Left lobe of liver (tissue), 2 donors: Measurements from ENCODE around the gene TNIK. TPM values are rescaled to one million over a fixed set of nuclear protein-coding genes. Genes with fewer than 3 reads are reported as not detected.
"Not testable (repeated sequence)": the region's sequence is repeated elsewhere in the genome, so short reads cannot be mapped to it uniquely, and the experiment has no call there.

ENCODE experiments used
- ATAC-seq: fragments of 200-7000 bp; cut with Tn5 transposase; one replicate; pipeline ENCODE4 v1.9.1; 2020; ENCODE audit warnings: mild to moderate bottlenecking, moderate library complexity
- DNase-seq: peaks from one replicate; pipeline ENCODE4 v3.0.0-alpha.2; 2020; ENCODE audit warnings: low spot score
- total RNA-seq: library from RNA; stranded (reverse); gene quantifications from one replicate; pipeline ENCODE4 v1.2.1, GENCODE V29; 2021
- donor health status: DM: no; HTN: no; CAD: no; lungs with moderate emphysema.
- donor health status: DM: no; HTN: yes; CAD: no.

Gene TNIK
- total RNA-seq, 1 donor from 2014 or later, result 4.0 TPM

- ATAC-seq, DNase-seq: not testable (repeated sequence)
Observed at GRCh38 chr3:171366738-171367137, 93.5 kb downstream of the TNIK start.

DNA sequence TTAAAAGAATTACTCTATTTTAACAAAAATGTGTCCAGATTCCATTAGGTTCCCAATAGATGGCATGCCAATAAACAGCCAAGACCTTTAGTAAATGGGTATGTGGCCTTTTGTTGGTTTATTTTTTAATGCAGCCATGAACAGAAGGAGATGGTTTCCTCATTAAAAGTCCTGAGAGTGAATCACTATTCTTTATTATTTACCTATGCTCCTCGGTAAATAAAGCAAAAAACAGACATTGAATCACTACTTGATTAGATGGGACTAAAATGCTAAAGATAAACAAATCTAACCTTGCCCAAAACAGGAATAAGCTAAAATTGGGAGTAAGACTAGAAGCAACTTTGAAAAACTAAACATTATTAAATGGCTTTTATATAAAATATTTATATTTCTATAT, 94.2 kb downstream of the TNIK start:
- ATAC-seq (no peak), DNase-seq (no peak)

GRCh38 chr3:171365489-171365888, 94.7 kb downstream of the TNIK start:
- no peak for DNase-seq
- ATAC-seq, result no peak

DNA sequence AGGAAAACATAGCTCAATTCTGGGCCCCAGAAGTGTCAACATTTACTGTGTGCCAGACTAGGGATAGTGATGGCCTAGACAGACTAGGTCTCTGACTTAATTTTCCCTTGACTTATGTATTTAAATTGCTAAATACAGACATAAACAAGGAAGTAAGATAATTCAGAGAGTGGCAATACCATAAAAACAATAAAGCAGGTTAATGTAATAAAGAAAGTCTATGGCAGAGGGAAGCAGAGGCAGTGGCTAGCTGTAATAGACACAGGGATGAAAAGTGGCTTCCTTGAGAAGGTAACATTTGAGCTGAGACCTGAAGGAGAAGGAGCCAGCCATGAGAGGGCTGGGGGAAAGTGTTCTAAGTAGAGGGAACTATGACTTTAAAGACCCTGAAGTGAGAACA, 95.7 kb downstream of the TNIK start:
- no peak for DNase-seq
- no peak for ATAC-seq

DNA sequence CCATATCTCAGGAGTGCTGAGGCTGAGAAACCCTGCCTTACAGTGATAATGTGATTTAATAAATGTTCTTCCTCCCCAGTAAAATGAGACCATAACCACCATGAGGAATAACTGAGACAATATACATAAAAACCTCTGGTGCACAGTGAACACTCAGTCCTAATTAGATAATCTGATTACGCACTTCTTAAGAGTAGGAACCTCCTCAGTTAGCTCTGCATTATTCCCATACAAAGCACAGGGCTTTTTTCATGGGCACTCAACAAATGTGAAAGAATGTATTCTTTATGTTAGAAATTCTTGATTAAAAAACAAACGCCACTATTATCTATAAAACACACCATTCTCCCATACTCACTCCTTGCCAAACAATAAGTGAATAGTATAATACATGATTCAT, 97.0 kb downstream of the TNIK start:
- no peak for DNase-seq
- ATAC-seq, result no peak

DNA sequence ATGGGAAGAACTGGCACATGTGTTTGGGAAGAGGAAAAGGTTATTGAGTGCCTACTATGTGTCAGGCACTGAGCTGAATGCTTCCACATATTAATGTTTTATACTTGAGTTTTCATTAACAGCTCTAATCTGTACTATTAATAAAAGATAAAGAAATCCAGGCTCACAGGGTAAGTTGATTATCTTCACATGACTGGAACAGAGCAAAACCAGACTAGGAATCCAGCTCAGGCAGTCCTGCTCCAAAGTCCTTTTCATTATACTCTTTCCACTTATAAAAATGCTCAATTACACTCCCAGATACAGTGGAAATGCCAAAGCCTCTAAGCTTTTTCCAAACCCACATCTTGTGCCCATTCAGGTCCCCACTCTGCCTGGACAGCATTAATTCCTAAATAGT, 97.6 kb downstream of the TNIK start:
- DNase-seq, result no peak
- ATAC-seq, result no peak

- ATAC-seq, result peak; percentile 93
- DNase-seq, result no peak
Observed at GRCh38 chr3:171358881-171359198, 101.4 kb downstream of the TNIK start.

DNA sequence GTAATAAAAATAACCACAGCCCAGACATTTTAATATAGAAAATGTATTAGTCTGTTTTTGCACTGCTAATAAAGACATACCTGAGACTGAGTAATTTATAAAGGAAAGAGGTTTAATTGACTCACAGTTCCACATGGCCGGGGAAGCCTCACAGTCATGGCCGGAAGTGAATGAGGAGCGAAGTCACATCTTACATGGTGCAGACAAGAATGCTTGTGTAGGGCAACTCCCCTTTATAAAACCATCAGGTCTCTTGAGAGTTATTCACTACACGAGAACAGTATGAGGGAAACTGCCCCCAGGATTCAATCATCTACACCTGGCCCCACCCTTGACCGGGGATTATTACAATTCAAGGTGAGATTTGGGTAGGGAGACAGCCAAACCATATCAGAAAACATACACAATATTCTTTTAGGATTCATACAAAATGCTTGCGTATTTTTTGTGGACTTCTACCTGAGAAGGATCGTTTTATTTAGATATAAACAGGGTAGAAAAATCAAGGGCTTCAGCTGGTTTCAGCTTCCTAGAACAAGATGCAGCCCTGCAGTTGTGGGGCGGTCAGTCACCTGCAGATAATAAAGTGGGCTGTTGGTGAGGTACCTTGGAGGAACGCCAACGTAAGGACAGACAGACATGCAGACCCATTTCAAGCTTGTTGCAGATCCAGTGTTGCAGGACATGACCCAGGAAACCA, 101.9 kb downstream of the TNIK start:
- ATAC-seq, result peak; percentile 61

GRCh38 chr3:171357721-171358120, 102.5 kb downstream of the TNIK start:
- no peak for ATAC-seq

More for the DNA sequence above, 101.9 kb downstream of the TNIK start:
- DNase-seq, result peak; percentile 49

GRCh38 chr3:171356251-171356650, 104.0 kb downstream of the TNIK start:
- no peak for ATAC-seq

More at GRCh38 chr3:171357721-171358120, 102.5 kb downstream of the TNIK start:
- DNase-seq, result no peak

GRCh38 chr3:171354706-171355582, 105.3 kb downstream of the TNIK start:
- DNase-seq (no peak), ATAC-seq (no peak)

More at GRCh38 chr3:171356251-171356650, 104.0 kb downstream of the TNIK start:
- DNase-seq, result no peak

DNA sequence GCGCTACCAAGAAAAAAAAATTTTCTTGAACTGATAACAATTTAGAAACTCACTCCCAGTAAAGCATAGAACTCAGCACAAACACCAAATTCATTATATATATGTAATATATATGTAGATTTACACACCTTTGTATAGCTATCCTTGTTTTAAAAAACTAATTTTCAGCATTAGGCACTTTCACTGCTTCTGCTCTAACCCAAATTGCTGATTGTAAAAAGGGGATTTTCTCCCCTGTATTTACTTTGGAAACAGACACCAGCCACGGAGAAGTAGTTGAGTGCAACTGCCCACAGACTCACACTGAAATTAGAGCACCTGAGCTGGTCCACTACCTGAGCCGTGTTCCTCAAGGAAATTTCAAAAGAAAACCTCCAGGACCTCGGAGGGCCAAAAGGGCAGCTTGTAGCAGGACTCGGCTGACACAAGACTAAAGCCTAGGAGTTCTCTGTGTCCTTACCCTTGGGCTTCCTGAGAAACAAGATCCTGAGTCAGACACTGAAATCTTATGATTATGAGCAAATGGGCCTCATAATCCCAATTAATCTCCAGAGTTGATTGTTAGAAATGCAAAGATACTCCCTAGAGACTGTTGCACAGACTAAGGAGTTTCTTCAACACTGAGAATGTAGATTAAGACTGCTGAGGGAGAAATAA, 106.0 kb downstream of the TNIK start:
- DNase-seq, result no peak
- no peak for ATAC-seq

DNA sequence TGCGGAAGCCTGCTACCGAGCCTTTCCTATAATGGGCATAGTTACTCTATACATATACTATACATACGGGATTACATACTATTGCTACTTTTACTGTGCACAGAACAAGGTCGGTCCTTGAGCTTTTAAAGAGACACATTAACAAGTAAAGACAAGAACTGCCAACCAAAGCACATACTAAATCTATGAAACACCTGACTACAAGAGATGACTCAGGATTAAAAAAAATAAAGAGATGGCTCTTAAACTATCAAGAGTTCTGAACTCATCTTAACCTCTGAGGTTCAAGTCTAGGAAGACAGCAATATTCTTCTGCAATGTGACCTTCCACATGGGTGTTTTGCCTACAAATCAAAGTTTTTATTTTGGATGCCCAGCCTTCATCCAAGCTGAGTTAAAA, 106.8 kb downstream of the TNIK start:
- ATAC-seq, result no peak

GRCh38 chr3:171352387-171352935, 107.7 kb downstream of the TNIK start:
- ATAC-seq (no peak), DNase-seq (no peak)

More for the DNA sequence above, 106.8 kb downstream of the TNIK start:
- DNase-seq, result no peak

DNA sequence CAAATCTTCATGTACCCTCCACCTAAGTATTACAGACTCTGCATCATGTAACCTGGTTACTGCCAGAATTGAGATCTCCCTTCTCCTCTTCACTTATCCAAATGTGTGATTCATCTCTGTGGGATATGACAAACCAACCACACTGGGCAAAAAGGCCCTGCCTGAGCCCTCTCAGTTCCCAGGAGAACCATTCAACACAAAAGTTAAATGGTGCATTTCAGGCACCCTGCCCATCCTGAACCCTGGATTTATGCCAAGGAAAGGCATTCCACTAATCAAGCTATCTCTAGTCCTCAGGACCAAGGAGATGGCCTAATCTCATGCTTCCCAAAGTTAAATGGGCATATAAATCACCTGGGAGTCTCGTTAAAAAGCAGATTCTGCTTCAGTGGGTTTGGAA, 108.5 kb downstream of the TNIK start:
- DNase-seq (no peak), ATAC-seq (no peak)

DNA sequence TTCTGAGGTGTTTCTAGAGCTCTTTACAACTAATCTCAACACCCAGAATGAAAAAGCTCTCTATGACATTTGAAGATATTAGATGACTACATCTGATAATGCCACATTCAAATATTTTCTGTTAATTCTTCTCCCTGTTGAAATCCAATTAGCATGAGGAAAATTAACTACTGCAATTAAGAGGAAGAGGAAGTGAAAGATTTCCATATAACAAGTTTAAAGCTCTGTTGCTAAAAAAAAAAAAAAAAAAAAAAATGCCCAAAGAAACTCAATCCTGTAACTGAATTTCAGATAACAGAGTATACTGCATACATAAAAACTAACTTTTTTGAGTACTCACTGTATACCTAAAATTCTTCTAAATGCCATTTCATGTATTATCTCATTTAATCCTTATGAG, 109.8 kb downstream of the TNIK start:
- no peak for ATAC-seq
- DNase-seq, result no peak

DNA sequence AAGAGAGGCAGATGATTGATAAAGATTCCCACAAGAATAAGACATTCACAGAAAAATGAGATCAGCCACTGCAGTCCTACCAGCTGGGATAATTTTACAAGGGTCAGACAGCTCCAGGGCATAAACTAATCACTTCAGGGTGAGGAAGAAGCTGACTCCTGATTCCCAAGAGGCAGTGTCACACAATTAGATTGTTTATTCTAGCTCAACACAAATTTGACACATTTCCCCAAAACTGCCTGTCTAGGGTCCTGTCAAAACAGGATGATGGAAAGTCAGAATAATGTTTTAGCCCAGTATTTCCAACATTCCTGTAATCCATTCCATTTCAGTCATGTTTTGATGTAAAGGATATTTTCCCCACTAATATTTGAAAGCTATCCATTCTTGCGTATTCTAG, 110.8 kb downstream of the TNIK start:
- ATAC-seq, result no peak
- no peak for DNase-seq

- ATAC-seq (no peak), DNase-seq (no peak)
Observed at GRCh38 chr3:171348121-171348520, 112.1 kb downstream of the TNIK start.

GRCh38 chr3:171347301-171348039, 112.7 kb downstream of the TNIK start:
- no peak for DNase-seq
- no peak for ATAC-seq

- ATAC-seq (no peak), DNase-seq (no peak)
Observed at GRCh38 chr3:171346582-171347300, 113.5 kb downstream of the TNIK start.
